Measurements from ENCODE around the gene FERD3L.

FERD3L gene

DNA sequence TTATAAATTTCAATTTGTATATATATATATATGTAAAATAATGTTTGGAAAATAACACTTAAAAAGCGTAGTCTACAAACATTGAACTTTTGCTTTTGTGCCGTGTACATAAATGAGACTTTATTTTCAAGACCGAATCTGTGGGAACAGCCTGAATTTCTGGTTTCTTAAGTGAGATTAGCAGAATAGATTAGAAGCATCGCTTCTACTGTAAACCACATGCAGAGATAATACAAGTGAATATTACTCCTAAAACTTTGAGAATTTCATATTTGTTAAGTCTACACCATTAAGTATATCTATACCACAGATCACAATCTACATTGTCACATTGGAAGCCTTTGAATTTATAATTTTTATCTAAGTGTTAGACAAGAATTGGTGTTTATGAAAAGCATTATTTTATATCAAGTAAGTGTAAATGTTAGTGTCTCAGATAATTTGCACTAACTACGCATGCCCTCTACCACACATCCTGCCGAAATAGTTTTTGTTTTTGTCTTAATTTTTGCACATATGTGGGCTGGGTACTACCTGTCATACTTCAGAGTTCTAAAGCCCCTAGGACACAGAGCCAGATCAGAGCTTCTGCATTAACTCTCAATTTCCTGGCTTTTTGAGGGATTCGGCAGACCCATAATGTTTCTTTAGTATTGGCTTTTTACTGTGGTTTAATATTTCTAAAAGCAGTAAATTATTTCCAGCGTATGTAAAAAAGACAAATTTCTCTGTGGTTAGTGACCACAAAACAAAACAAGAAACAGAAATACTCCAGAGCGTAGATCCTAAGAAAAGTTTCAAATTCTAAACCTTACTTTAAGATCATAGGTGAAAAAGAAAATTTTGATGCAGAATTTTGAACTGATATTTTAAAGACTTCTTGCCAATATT is 47.8 kb downstream of the FERD3L start:
- no peaks in the 10 kb centered on the region for H3K9me3 ChIP-seq (replicated peaks; ENCODE audit: insufficient read depth, low read length)
- TF ChIP-seq EZH2phosphoT487 (IDR thresholded peaks at IDR 0.05; ENCODE audit: low read length) (no peak), EZH2 (optimal IDR thresholded peaks at IDR 0.05; ENCODE audit: low read depth, low read length) (no peak)
- TF ChIP-seq, protein P1, sequence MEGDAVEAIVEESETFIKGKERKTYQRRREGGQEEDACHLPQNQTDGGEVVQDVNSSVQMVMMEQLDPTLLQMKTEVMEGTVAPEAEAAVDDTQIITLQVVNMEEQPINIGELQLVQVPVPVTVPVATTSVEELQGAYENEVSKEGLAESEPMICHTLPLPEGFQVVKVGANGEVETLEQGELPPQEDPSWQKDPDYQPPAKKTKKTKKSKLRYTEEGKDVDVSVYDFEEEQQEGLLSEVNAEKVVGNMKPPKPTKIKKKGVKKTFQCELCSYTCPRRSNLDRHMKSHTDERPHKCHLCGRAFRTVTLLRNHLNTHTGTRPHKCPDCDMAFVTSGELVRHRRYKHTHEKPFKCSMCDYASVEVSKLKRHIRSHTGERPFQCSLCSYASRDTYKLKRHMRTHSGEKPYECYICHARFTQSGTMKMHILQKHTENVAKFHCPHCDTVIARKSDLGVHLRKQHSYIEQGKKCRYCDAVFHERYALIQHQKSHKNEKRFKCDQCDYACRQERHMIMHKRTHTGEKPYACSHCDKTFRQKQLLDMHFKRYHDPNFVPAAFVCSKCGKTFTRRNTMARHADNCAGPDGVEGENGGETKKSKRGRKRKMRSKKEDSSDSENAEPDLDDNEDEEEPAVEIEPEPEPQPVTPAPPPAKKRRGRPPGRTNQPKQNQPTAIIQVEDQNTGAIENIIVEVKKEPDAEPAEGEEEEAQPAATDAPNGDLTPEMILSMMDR (IDR thresholded peaks at IDR 0.05; ENCODE audit: low read length), result no peak
- no peaks in the 10 kb centered on the region for H3K9me2 ChIP-seq (replicated peaks; ENCODE audit: insufficient read depth, low read length)
- H3K4me3 ChIP-seq (ENCODE audit: low read length), result no peak overlapping the region
- no peaks in the 10 kb centered on the region for H3F3A ChIP-seq (ENCODE audit: insufficient read depth, low read length)
- H3K4me2 ChIP-seq (ENCODE audit: low read depth, low read length), result no peak overlapping the region
- no peaks in the 10 kb centered on the region for H3K79me2 ChIP-seq (ENCODE audit: low read length)
- DNase-seq, result no peak
- no peak overlapping the region for H3K27ac ChIP-seq (ENCODE audit: low read length)
- H3K27me3 ChIP-seq (replicated peaks; ENCODE audit: insufficient read depth, low read length), result no peaks in the 10 kb centered on the region
- no peaks in the 10 kb centered on the region for H3K4me1 ChIP-seq (ENCODE audit: low read length)
- H3K9ac ChIP-seq (ENCODE audit: low read length), result no peak overlapping the region
- H4K20me1 ChIP-seq (ENCODE audit: insufficient read depth, low read length), result no peaks in the 10 kb centered on the region
- no peak overlapping the region for H2AFZ ChIP-seq (ENCODE audit: low read length)
- H3K36me3 ChIP-seq (replicated peaks; ENCODE audit: insufficient read depth, low read length), result no peaks in the 10 kb centered on the region

DNA sequence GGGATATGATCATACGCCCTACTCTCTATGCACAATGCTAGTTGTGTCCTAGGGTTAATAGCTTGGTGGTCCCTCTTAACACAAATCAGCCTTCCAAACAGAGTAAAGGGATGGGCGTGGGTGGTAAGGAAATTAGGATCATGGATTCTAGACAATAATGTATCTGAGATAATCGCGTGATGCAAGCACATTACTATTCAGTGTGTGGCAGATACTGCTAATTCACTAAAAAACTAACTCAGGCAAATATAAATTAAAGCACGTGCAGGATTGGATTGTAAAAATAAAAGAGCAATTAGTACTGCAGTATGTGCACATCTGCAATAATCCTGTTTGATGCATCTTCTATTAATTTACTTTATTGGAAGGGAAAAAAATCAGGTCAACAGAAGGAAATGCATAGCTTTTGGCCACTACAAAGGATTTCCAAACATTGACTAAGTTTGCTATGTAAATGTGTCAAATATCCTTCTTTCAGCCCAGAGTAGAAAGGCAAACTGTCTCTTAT is 49.8 kb downstream of the FERD3L start:
- H3K9me2 ChIP-seq (replicated peaks; ENCODE audit: insufficient read depth, low read length), result no peaks in the 10 kb centered on the region
- no peak overlapping the region for H3K27ac ChIP-seq (ENCODE audit: low read length)
- no peaks in the 10 kb centered on the region for H4K20me1 ChIP-seq (ENCODE audit: insufficient read depth, low read length)
- TF ChIP-seq EZH2 (optimal IDR thresholded peaks at IDR 0.05; ENCODE audit: low read depth, low read length) (no peak), EZH2phosphoT487 (IDR thresholded peaks at IDR 0.05; ENCODE audit: low read length) (no peak)
- TF ChIP-seq, protein P1 (IDR thresholded peaks at IDR 0.05; ENCODE audit: low read length), result no peak
- DNase-seq, result no peak
- no peaks in the 10 kb centered on the region for H3K27me3 ChIP-seq (replicated peaks; ENCODE audit: insufficient read depth, low read length)
- H3F3A ChIP-seq (ENCODE audit: insufficient read depth, low read length), result no peaks in the 10 kb centered on the region
- no peaks in the 10 kb centered on the region for H3K9me3 ChIP-seq (replicated peaks; ENCODE audit: insufficient read depth, low read length)
- no peak overlapping the region for H3K4me2 ChIP-seq (ENCODE audit: low read depth, low read length)
- H2AFZ ChIP-seq (ENCODE audit: low read length), result no peak overlapping the region
- no peaks in the 10 kb centered on the region for H3K79me2 ChIP-seq (ENCODE audit: low read length)
- H3K4me1 ChIP-seq (ENCODE audit: low read length), result no peaks in the 10 kb centered on the region
- H3K9ac ChIP-seq (ENCODE audit: low read length), result no peak overlapping the region
- no peaks in the 10 kb centered on the region for H3K36me3 ChIP-seq (replicated peaks; ENCODE audit: insufficient read depth, low read length)
- no peak overlapping the region for H3K4me3 ChIP-seq (ENCODE audit: low read length)
